ENCODE data around the gene DDI1. TPM values are rescaled to one million over a fixed set of nuclear protein-coding genes. Genes with fewer than 3 reads are reported as not detected.

The DDI1 gene
- total and polyA plus RNA-seq, 2 of the 13 experiments (the other 11 are each of a cell fraction or from before 2014, with no cell fraction given), result not detected

DNA sequence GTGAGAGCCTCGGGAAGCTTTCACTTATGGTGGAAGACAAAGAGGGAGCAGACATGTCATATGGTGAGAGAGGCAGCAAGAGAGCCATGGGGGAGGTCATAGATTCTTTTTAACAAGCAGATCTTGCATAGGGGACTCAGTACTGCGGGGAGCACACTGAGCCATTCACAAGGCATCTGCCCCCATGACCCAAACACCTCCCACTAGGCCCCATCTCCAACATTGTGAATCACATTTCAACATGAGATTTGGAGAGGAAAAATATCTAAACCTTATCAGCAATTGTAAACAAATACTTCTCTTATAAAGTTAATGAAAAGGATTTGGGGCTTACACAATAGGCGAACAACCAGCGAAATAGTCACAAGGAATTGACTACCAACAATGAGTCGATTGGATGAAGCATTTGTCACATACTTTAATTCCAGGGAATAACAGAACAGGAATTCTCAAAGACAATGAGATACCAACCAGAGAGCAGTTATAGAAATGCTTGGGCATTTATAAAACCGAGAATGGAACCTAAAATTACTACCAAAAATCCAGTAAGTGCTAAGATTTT is 7.3 kb downstream of the DDI1 start:
- Histone ChIP-seq H3K79me2 (ENCODE audit: insufficient read depth, low read length) (no peaks in the 10 kb centered on the region), H3K27me3 (ENCODE audit: control insufficient read depth in 1 of 2, insufficient read depth in 2 of 2, low read length in 2 of 2) (no peaks in the 10 kb centered on the region), H3K4me3 (replicated peaks in 1 of 3; ENCODE audit: insufficient read depth in 1 of 3, low read depth in 2 of 3, low read length in 3 of 3) (no peak overlapping the region), H4K20me1 (ENCODE audit: insufficient read depth, low read length) (no peaks in the 10 kb centered on the region), H3K9ac (ENCODE audit: insufficient read depth, low read depth, low read length) (no peak overlapping the region), H3K4me2 (ENCODE audit: low read depth, low read length) (no peak overlapping the region), H3K27ac (ENCODE audit: extremely low read length, insufficient read depth, low read length) (no peak overlapping the region), H3K4me1 (ENCODE audit: insufficient read depth, low read length) (no peaks in the 10 kb centered on the region), H2AFZ (ENCODE audit: low read length) (no peak overlapping the region), H3K9me3 (ENCODE audit: low read length) (no peaks in the 10 kb centered on the region), H3K36me3 (replicated peaks in 1 of 2; ENCODE audit: control insufficient read depth in 1 of 2, insufficient read depth in 2 of 2, low read length in 2 of 2) (no peaks in the 10 kb centered on the region)
- FAIRE-seq (no peak), ATAC-seq (no peak), DNase-seq (ENCODE audit: low spot score) (no peak)
- ChIA-PET POLR2A (no interaction called here), CTCF (ENCODE audit: low intra/inter-chr PET ratio, low total read pairs) (no interaction called here)
- WGBS (ENCODE audit: low lambda C conversion rate), result 16% methylated on average over 6 of the region's 6 CpGs
- in situ Hi-C loops (cut with HindIII; ENCODE audit: extremely low pct_ligation_motif_present, low pct_unique_long_range_greater_than_20kb), result no loop called here
- no TSS peak for BruUV-seq (replicated peaks)
- intact Hi-C loops (cut with micrococcal nuclease; ENCODE audit: unreplicated experiment), result no loop called here
- TF ChIP-seq, protein P1, sequence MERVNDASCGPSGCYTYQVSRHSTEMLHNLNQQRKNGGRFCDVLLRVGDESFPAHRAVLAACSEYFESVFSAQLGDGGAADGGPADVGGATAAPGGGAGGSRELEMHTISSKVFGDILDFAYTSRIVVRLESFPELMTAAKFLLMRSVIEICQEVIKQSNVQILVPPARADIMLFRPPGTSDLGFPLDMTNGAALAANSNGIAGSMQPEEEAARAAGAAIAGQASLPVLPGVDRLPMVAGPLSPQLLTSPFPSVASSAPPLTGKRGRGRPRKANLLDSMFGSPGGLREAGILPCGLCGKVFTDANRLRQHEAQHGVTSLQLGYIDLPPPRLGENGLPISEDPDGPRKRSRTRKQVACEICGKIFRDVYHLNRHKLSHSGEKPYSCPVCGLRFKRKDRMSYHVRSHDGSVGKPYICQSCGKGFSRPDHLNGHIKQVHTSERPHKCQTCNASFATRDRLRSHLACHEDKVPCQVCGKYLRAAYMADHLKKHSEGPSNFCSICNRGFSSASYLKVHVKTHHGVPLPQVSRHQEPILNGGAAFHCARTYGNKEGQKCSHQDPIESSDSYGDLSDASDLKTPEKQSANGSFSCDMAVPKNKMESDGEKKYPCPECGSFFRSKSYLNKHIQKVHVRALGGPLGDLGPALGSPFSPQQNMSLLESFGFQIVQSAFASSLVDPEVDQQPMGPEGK (CRISPR knock-in tag; IDR thresholded peaks at IDR 0.05), result no peak
- no peak for TF ChIP-seq NKX3-1 (CRISPR knock-in tag; IDR thresholded peaks at IDR 0.05)

DNA sequence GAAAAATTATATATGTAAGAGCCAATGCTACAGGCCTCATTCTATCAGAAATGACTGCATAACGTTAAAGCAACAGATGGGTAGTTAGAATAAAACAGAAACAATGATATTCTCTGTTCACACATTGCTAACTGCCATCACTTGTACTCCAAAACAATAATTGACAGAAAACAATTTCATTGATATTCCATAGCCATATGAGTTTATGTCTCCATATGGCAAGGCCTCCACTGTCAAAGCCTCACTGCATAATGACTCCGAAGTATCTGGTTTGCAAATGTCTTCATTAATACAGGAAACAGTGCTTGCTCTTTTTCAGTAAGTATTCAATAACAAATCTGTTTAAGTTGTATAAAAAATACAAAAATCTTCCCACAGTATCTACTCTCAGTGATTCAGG is 9.9 kb downstream of the DDI1 start:
- no peaks in the 10 kb centered on the region for H3K27me3 ChIP-seq (ENCODE audit: control insufficient read depth in 1 of 2, insufficient read depth in 2 of 2, low read length in 2 of 2)
- no peaks in the 10 kb centered on the region for H3K9me3 ChIP-seq (ENCODE audit: low read length)
- CTCF ChIA-PET (ENCODE audit: low intra/inter-chr PET ratio, low total read pairs), result no interaction called here
- H3K9ac ChIP-seq (ENCODE audit: insufficient read depth, low read depth, low read length), result no peak overlapping the region
- no peaks in the 10 kb centered on the region for H3K36me3 ChIP-seq (replicated peaks in 1 of 2; ENCODE audit: control insufficient read depth in 1 of 2, insufficient read depth in 2 of 2, low read length in 2 of 2)
- no peaks in the 10 kb centered on the region for H3K4me1 ChIP-seq (ENCODE audit: insufficient read depth, low read length)
- POLR2A ChIA-PET, result no interaction called here
- TF ChIP-seq GPN1 (CRISPR knock-in tag; IDR thresholded peaks at IDR 0.05; ENCODE audit: borderline replicate concordance) (no peak), JUN (CRISPR knock-in tag; IDR thresholded peaks at IDR 0.05) (no peak), SALL1 (CRISPR knock-in tag; IDR thresholded peaks at IDR 0.05) (no peak), MTA1 (CRISPR knock-in tag; IDR thresholded peaks at IDR 0.05; ENCODE audit: borderline replicate concordance) (no peak), ZNF280D (CRISPR knock-in tag; IDR thresholded peaks at IDR 0.05) (no peak), KDM3A (CRISPR knock-in tag; IDR thresholded peaks at IDR 0.05; ENCODE audit: low read depth) (no peak), MLLT10 (CRISPR knock-in tag; IDR thresholded peaks at IDR 0.05) (no peak), ZNF781 (CRISPR knock-in tag; IDR thresholded peaks at IDR 0.05; ENCODE audit: borderline replicate concordance, not compliant biosample characterization) (no peak), TFDP1 (CRISPR knock-in tag; IDR thresholded peaks at IDR 0.05; ENCODE audit: borderline replicate concordance) (no peak)
- WGBS (ENCODE audit: low lambda C conversion rate), result 5% methylated on average over 2 of the region's 2 CpGs
- H3K27ac ChIP-seq (ENCODE audit: extremely low read length, insufficient read depth, low read length), result no peak overlapping the region
- H3K4me3 ChIP-seq (replicated peaks in 1 of 3; ENCODE audit: insufficient read depth in 1 of 3, low read depth in 2 of 3, low read length in 3 of 3), result no peak overlapping the region
- no peak for FAIRE-seq
- intact Hi-C loops (cut with micrococcal nuclease; ENCODE audit: unreplicated experiment), result no loop called here
- no peak for DNase-seq (ENCODE audit: low spot score)
- no TSS peak for BruUV-seq (replicated peaks)
- no peak for ATAC-seq
- H4K20me1 ChIP-seq (ENCODE audit: insufficient read depth, low read length), result no peaks in the 10 kb centered on the region
- H3K4me2 ChIP-seq (ENCODE audit: low read depth, low read length), result no peak overlapping the region
- no peak overlapping the region for H2AFZ ChIP-seq (ENCODE audit: low read length)
- H3K79me2 ChIP-seq (ENCODE audit: insufficient read depth, low read length), result no peaks in the 10 kb centered on the region
- in situ Hi-C loops (cut with HindIII; ENCODE audit: extremely low pct_ligation_motif_present, low pct_unique_long_range_greater_than_20kb), result no loop called here
